ENCODE measurements around the gene DNAH11.

GRCh38 chr7:21926448-21926847 is 383.6 kb downstream of the DNAH11 start:
- TF ChIP-seq CTCF (IDR thresholded peaks at IDR 0.05) (no peak), SIN3A (IDR thresholded peaks at IDR 0.05; ENCODE audit: borderline replicate concordance, insufficient read depth, low read depth, low read length) (no peak), REST (IDR thresholded peaks at IDR 0.05; ENCODE audit: insufficient read depth in 1 of 2, low read depth in 2 of 2, low read length in 1 of 2) (no peak), POLR2AphosphoS5 (IDR thresholded peaks at IDR 0.05; ENCODE audit: low read depth, low read length) (no peak), TCF7L2 (IDR thresholded peaks at IDR 0.05; ENCODE audit: low read depth, low read length) (no peak)

All from Panc1 (cell line).